ENCODE results near the gene HOXC5. TPM values are rescaled to one million over a fixed set of nuclear protein-coding genes. Genes with fewer than 3 reads are reported as not detected.
"Not testable (repeated sequence)": the region's sequence is repeated elsewhere in the genome, so short reads cannot be mapped to it uniquely, and the experiment has no call there.

HOXC5 gene
- polyA plus RNA-seq, 2 of the 4 experiments (the other 2 are of a cell fraction): 0.41 to 0.98 TPM

GRCh38 chr12:54075974-54076373, 43.1 kb downstream of the HOXC5 start (continued):
- TF ChIP-seq NFE2L2 (conservative IDR thresholded peaks at IDR 0.05; ENCODE audit: low read length) (no peak), NR3C1 (IDR thresholded peaks at IDR 0.05) (no peak)

- WGBS (ENCODE audit: missing lambda C conversion rate): 87% methylated on average over 10 of the region's 10 CpGs
- CTCF ChIA-PET: not testable (repeated sequence)
Observed at GRCh38 chr12:54077843-54078242, 45.0 kb downstream of the HOXC5 start.

GRCh38 chr12:54079115-54079514, 46.3 kb downstream of the HOXC5 start:
- H3K9me3 ChIP-seq; DNase-seq (ENCODE audit: low read depth in 1 of 2, low spot score in 1 of 2); CTCF ChIA-PET; H3K4me1 ChIP-seq; H3K4me2 ChIP-seq; FAIRE-seq; H3K27ac ChIP-seq; POLR2A ChIA-PET; H3K4me3 ChIP-seq; ATAC-seq: not testable (repeated sequence)
- WGBS (ENCODE audit: missing lambda C conversion rate): 63% methylated on average over 9 of the region's 9 CpGs

More at GRCh38 chr12:54077843-54078242, 45.0 kb downstream of the HOXC5 start:
- not testable (repeated sequence) for H3K4me2 ChIP-seq; ATAC-seq; H3K4me1 ChIP-seq; FAIRE-seq; DNase-seq (ENCODE audit: low read depth in 1 of 2, low spot score in 1 of 2); H3K27ac ChIP-seq; H3K4me3 ChIP-seq; H3K9me3 ChIP-seq
- POLR2A ChIA-PET: interaction anchor here (0.6 kb wide), 1 partner anchor 69 kb away, joined by 5 read pairs; the partner anchor contains the start of gene HOXC8

GRCh38 chr12:54080008-54080924, 47.4 kb downstream of the HOXC5 start:
- CTCF ChIA-PET: not testable (repeated sequence)

GRCh38 chr12:54081053-54081514, 48.2 kb downstream of the HOXC5 start:
- H3K27ac ChIP-seq; ATAC-seq; FAIRE-seq; H3K4me2 ChIP-seq; H3K4me3 ChIP-seq; DNase-seq (ENCODE audit: low read depth in 1 of 2, low spot score in 1 of 2); CTCF ChIA-PET; H3K4me1 ChIP-seq; H3K9me3 ChIP-seq; POLR2A ChIA-PET: not testable (repeated sequence)
- 89% methylated on average over 16 of the region's 16 CpGs for WGBS (ENCODE audit: missing lambda C conversion rate)

More at GRCh38 chr12:54080008-54080924, 47.4 kb downstream of the HOXC5 start:
- ATAC-seq; H3K4me2 ChIP-seq; H3K9me3 ChIP-seq; DNase-seq (ENCODE audit: low read depth in 1 of 2, low spot score in 1 of 2); H3K4me1 ChIP-seq; FAIRE-seq; POLR2A ChIA-PET; H3K27ac ChIP-seq; H3K4me3 ChIP-seq: not testable (repeated sequence)
- WGBS (ENCODE audit: missing lambda C conversion rate): 87% methylated on average over 19 of the region's 19 CpGs

GRCh38 chr12:54081581-54082396, 48.9 kb downstream of the HOXC5 start:
- H3K9me3 ChIP-seq; DNase-seq (ENCODE audit: low read depth in 1 of 2, low spot score in 1 of 2); H3K4me1 ChIP-seq; CTCF ChIA-PET; POLR2A ChIA-PET; ATAC-seq; H3K4me2 ChIP-seq; H3K4me3 ChIP-seq; FAIRE-seq; H3K27ac ChIP-seq: not testable (repeated sequence)
- 85% methylated on average over 32 of the region's 35 CpGs for WGBS (ENCODE audit: missing lambda C conversion rate)

- ATAC-seq (no peak), FAIRE-seq (no peak), DNase-seq (ENCODE audit: low read depth in 1 of 2, low spot score in 1 of 2) (no peak)
- Histone ChIP-seq H3K9me3 (no peaks in the 10 kb centered on the region), H3K27ac (no peak overlapping the region), H3K4me3 (no peak overlapping the region), H3K4me2 (no peak overlapping the region), H3K4me1 (no peaks in the 10 kb centered on the region)
- WGBS (ENCODE audit: missing lambda C conversion rate): 86% methylated on average over 26 of the region's 36 CpGs
- ChIA-PET POLR2A (no interaction called here), CTCF (interaction anchor here (1.1 kb wide), 1 partner anchor 92 kb away, joined by 4 read pairs; no protein-coding TSS in a partner anchor)
- TF ChIP-seq RCOR1 (IDR thresholded peaks at IDR 0.05; ENCODE audit: low read depth, low read length) (no peak), HOXB5 (CRISPR knock-in tag; IDR thresholded peaks at IDR 0.05) (no peak), RARB (CRISPR knock-in tag; IDR thresholded peaks at IDR 0.05) (no peak), HDAC2 (IDR thresholded peaks at IDR 0.05) (no peak), MAX (IDR thresholded peaks at IDR 0.05) (no peak)
Observed at GRCh38 chr12:54082397-54082892, 49.6 kb downstream of the HOXC5 start.

Small RNAs within 50 kb of the gene (small RNA-seq; reads per million reads assigned to genes)
- gene HOXC5 (0 to 0.78 (median 0) reads per million in 6 experiments), gene MIR196A2 (0 to 12.9 (median 4.6) reads per million in 6 experiments), gene MIR615 (0.70 to 29.6 (median 14.8) reads per million in 6 experiments)

Other genes with a start within 250 kb of the HOXC5 start
- gene HOXC13, start 94.2 kb upstream of the HOXC5 start, polyA plus RNA-seq (2011; rRNA removed): 3.9 and 6.4 TPM in 2 replicates
- gene HOXC13, start 94.2 kb upstream of the HOXC5 start, polyA plus RNA-seq (2017; fragmentation: RNase III; extraction: RNeasy Plus Mini Kit Qiagen cat#74134 plus additional on column Dnase treatment): 6.5 to 9.3 TPM (median 7.5 TPM) in 3 replicates
- gene HOXC12, start 78.1 kb upstream of the HOXC5 start, polyA plus RNA-seq (2011; rRNA removed): not detected in 2 replicates
- not detected in 3 replicates for gene HOXC12, start 78.1 kb upstream of the HOXC5 start, polyA plus RNA-seq (2017; fragmentation: RNase III; extraction: RNeasy Plus Mini Kit Qiagen cat#74134 plus additional on column Dnase treatment)
- gene HOXC11, start 59.9 kb upstream of the HOXC5 start, polyA plus RNA-seq (2011; rRNA removed): 0.58 and 0.73 TPM in 2 replicates
- gene HOXC11, start 59.9 kb upstream of the HOXC5 start, polyA plus RNA-seq (2017; fragmentation: RNase III; extraction: RNeasy Plus Mini Kit Qiagen cat#74134 plus additional on column Dnase treatment): 0.45 to 0.54 TPM (median 0.45 TPM) in 3 replicates
- gene HOTAIR, start 58.1 kb upstream of the HOXC5 start, polyA plus RNA-seq (2011; rRNA removed): 0.34 and 0.67 TPM in 2 replicates
- 0.35 to 0.71 TPM (median 0.71 TPM) in 3 replicates for gene HOTAIR, start 58.1 kb upstream of the HOXC5 start, polyA plus RNA-seq (2017; fragmentation: RNase III; extraction: RNeasy Plus Mini Kit Qiagen cat#74134 plus additional on column Dnase treatment)
- 2.5 and 2.9 TPM in 2 replicates for gene HOXC10, start 47.9 kb upstream of the HOXC5 start, polyA plus RNA-seq (2011; rRNA removed)
- gene HOXC10, start 47.9 kb upstream of the HOXC5 start, polyA plus RNA-seq (2017; fragmentation: RNase III; extraction: RNeasy Plus Mini Kit Qiagen cat#74134 plus additional on column Dnase treatment): 2.1 to 4.3 TPM (median 3.2 TPM) in 3 replicates
- 2.3 and 5.2 TPM in 2 replicates for gene HOXC9, start 32.9 kb upstream of the HOXC5 start, polyA plus RNA-seq (2011; rRNA removed)
- gene HOXC9, start 32.9 kb upstream of the HOXC5 start, polyA plus RNA-seq (2017; fragmentation: RNase III; extraction: RNeasy Plus Mini Kit Qiagen cat#74134 plus additional on column Dnase treatment): 5.7 to 6.6 TPM (median 6.2 TPM) in 3 replicates
- 4.1 and 5.4 TPM in 2 replicates for gene HOXC8, start 24.1 kb upstream of the HOXC5 start, polyA plus RNA-seq (2011; rRNA removed)
- gene HOXC8, start 24.1 kb upstream of the HOXC5 start, polyA plus RNA-seq (2017; fragmentation: RNase III; extraction: RNeasy Plus Mini Kit Qiagen cat#74134 plus additional on column Dnase treatment): 5.3 to 5.7 TPM (median 5.4 TPM) in 3 replicates
- 3.9 and 5.2 TPM in 2 replicates for gene HOXC6, start 4.6 kb upstream of the HOXC5 start, polyA plus RNA-seq (2011; rRNA removed)
- gene HOXC6, start 4.6 kb upstream of the HOXC5 start, polyA plus RNA-seq (2017; fragmentation: RNase III; extraction: RNeasy Plus Mini Kit Qiagen cat#74134 plus additional on column Dnase treatment): 5.0 to 6.0 TPM (median 5.5 TPM) in 3 replicates
- 1.3 and 1.5 TPM in 2 replicates for gene HOXC4, start 20.8 kb downstream of the HOXC5 start, polyA plus RNA-seq (2011; rRNA removed)
- 2.8 to 4.0 TPM (median 3.5 TPM) in 3 replicates for gene HOXC4, start 20.8 kb downstream of the HOXC5 start, polyA plus RNA-seq (2017; fragmentation: RNase III; extraction: RNeasy Plus Mini Kit Qiagen cat#74134 plus additional on column Dnase treatment)
- 34.8 and 40.7 TPM in 2 replicates for gene SMUG1, start 155.9 kb downstream of the HOXC5 start, polyA plus RNA-seq (2011; rRNA removed)
- 27.6 to 32.5 TPM (median 30.9 TPM) in 3 replicates for gene SMUG1, start 155.9 kb downstream of the HOXC5 start, polyA plus RNA-seq (2017; fragmentation: RNase III; extraction: RNeasy Plus Mini Kit Qiagen cat#74134 plus additional on column Dnase treatment)
- gene CBX5, start 247.1 kb downstream of the HOXC5 start, polyA plus RNA-seq (2011; rRNA removed): 115 and 129 TPM in 2 replicates
- 38.8 to 39.5 TPM (median 39.5 TPM) in 3 replicates for gene CBX5, start 247.1 kb downstream of the HOXC5 start, polyA plus RNA-seq (2017; fragmentation: RNase III; extraction: RNeasy Plus Mini Kit Qiagen cat#74134 plus additional on column Dnase treatment)
- 622 and 880 TPM in 2 replicates for gene HNRNPA1, start 247.7 kb downstream of the HOXC5 start, polyA plus RNA-seq (2011; rRNA removed)
- 1,469 to 1,640 TPM (median 1,479 TPM) in 3 replicates for gene HNRNPA1, start 247.7 kb downstream of the HOXC5 start, polyA plus RNA-seq (2017; fragmentation: RNase III; extraction: RNeasy Plus Mini Kit Qiagen cat#74134 plus additional on column Dnase treatment)